ENCODE measurements around the gene MYO9B. TPM values are rescaled to one million over a fixed set of nuclear protein-coding genes. Genes with fewer than 3 reads are reported as not detected.

Gene MYO9B
- total and polyA plus RNA-seq, 12 donors = 19.9 to 55.2 (median 27.9) TPM

DNA sequence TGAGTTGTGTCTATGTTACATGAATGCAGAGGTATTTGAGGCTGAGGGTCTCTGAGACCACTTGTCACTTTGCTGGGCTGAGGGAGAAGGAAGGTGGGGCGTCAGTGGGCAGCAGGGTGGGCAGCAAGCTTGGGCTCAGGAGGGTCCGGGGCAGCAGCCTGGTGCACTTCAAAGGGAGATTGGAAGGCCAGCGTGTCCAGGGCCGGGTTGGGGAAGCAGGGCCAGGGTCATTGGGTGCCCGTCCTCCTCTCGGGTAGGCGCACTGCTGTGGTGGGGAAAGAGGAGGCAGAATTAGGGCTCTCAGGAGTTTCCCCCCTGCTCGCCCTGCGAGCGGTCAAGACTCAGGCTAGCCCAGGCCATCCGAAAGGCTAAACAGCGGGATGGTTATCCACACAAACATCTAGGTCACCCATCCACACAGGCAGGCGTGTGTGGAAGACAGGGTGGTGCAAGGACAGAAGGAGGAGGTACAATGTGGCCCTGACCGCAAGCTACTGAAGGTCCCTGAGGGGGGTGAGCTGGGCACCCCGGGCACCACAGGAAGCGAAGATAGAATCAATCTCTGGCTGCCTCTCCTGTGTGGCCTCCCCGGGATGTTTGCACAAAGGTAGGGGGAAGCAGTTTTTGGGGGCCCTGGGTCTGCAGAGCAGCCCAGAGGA, 37.7 kb downstream of the MYO9B start:
- DNase-seq (no peak), ATAC-seq (peak in 1 of 8 donors; percentile 37)
- Histone ChIP-seq H3K36me3 (peaks cover 0 to 40% (median 0%) of the 10 kb centered on the region in 9 donors), H3K27me3 (no peaks in the 10 kb centered on the region), H3K4me1 (peaks cover 0 to 86% (median 25%) of the 10 kb centered on the region in 9 donors), H3K9me3 (no peaks in the 10 kb centered on the region), H3K27ac (peak overlapping the region in 3 of 10 donors; percentile 31 to 83 (median 39)), H3K4me3 (peak overlapping the region in 1 of 10 donors; percentile 14)
- TF ChIP-seq, protein P1, sequence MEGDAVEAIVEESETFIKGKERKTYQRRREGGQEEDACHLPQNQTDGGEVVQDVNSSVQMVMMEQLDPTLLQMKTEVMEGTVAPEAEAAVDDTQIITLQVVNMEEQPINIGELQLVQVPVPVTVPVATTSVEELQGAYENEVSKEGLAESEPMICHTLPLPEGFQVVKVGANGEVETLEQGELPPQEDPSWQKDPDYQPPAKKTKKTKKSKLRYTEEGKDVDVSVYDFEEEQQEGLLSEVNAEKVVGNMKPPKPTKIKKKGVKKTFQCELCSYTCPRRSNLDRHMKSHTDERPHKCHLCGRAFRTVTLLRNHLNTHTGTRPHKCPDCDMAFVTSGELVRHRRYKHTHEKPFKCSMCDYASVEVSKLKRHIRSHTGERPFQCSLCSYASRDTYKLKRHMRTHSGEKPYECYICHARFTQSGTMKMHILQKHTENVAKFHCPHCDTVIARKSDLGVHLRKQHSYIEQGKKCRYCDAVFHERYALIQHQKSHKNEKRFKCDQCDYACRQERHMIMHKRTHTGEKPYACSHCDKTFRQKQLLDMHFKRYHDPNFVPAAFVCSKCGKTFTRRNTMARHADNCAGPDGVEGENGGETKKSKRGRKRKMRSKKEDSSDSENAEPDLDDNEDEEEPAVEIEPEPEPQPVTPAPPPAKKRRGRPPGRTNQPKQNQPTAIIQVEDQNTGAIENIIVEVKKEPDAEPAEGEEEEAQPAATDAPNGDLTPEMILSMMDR (IDR thresholded peaks at IDR 0.05) = no peak
- intact Hi-C loops (cut with DNase I) = no loop called here
- WGBS, 2 donors = 89% methylated on average over 17 of the region's 17 CpGs

DNA sequence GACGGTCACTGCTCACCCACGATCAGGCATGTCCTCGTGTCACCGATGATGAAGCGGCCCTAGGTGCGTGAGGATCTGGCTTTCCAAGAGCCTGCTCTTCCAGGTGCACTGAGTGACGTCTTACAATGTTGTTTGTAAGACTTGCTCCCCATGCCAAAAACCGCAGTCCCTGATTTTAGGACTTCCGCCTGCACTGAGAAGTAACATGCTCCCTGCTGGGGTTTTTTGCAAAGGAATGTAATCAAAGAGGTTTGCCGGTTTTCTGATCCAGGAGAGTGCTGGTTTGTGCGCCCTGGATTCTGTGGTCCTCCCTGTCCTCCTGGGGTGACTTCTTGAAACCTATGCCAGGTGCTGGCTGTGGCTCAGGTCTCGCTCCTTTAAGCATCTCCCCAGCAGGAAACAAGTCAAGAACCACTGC, 38.8 kb downstream of the MYO9B start:
- no peaks in the 10 kb centered on the region for H3K9me3 ChIP-seq
- no peak overlapping the region for H3K4me3 ChIP-seq
- peaks cover 0 to 45% (median 0%) of the 10 kb centered on the region in 9 donors for H3K36me3 ChIP-seq
- peak overlapping the region in 1 of 10 donors; percentile 83 for H3K27ac ChIP-seq
- ATAC-seq (no peak), DNase-seq (no peak)
- WGBS, 2 donors = 84% methylated on average over 12 of the region's 12 CpGs
- H3K27me3 ChIP-seq = no peaks in the 10 kb centered on the region
- intact Hi-C loops (cut with DNase I) = no loop called here
- TF ChIP-seq, protein P1 (IDR thresholded peaks at IDR 0.05) = no peak
- H3K4me1 ChIP-seq = peaks cover 0 to 74% (median 14%) of the 10 kb centered on the region in 9 donors

DNA sequence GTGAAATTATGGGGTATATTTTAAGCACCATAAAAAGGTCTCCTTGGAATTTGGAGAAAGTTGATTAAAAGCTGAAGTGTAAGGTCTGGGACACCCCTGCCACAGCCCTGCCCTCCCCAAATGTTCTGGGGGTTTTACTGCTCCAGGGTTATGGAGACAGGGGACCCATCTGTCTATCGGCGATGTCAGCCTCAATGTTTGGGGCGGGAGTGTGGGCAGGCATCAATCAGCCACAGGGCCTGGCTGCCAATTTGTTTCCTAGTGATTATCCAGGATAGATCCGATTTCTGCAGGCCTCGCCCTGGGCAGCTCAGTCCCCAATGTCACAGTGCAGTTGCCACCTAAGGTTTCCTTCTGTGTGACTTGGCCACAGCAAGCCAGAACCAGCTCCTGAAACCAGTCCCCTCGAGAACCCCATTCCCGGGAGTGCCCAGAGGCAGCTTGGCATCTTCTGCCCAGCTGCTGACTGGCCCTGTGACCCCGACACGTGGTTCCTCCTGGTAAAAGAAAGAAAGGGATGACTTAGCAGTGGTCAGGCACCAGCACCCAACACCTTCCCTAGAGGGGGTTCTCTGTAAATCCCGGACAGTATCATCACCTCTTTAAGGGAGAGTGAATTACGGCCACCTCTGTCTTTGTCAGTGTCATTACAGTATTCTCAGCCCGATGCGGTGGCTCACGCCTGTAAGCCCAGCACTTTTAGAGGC, 41.6 kb downstream of the MYO9B start:
- H3K27ac ChIP-seq = peak overlapping the region in 1 of 10 donors; percentile 47
- no peaks in the 10 kb centered on the region for H3K27me3 ChIP-seq
- no peak for DNase-seq
- no peak overlapping the region for H3K4me3 ChIP-seq
- ATAC-seq = peak in 1 of 8 donors; percentile 10
- TF ChIP-seq, protein P1 (IDR thresholded peaks at IDR 0.05) = no peak
- intact Hi-C loops (cut with DNase I) = no loop called here
- H3K36me3 ChIP-seq = peaks cover 0 to 45% (median 0%) of the 10 kb centered on the region in 9 donors
- H3K9me3 ChIP-seq = no peaks in the 10 kb centered on the region
- H3K4me1 ChIP-seq = peaks cover 0 to 56% (median 10%) of the 10 kb centered on the region in 9 donors
- 87 to 90% methylated on average over 14 of the region's 14 CpGs for WGBS, 2 donors

DNA sequence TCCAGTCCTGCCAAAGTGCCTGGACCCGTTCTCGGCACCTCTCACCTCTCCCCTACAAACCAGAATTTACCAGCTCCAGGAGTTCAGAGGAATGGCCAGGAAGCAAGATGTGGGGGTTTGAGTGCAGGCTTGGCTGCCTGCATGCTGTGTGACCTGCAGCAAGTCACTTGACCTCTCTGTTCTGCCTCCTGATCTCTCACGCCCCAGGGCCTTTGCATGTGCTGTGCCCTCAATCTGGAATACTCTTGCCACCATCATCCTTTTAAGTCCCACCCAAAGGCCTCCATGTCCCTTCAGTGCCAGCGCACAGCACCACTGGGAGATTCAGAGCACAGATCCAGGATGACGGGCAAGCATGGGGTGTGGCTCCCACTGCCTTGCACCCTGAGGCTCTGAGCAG, 43.4 kb downstream of the MYO9B start:
- peaks cover 0 to 46% (median 0%) of the 10 kb centered on the region in 9 donors for H3K4me1 ChIP-seq
- ATAC-seq (no peak), DNase-seq (no peak)
- H3K4me3 ChIP-seq = no peak overlapping the region
- TF ChIP-seq, protein P1 (IDR thresholded peaks at IDR 0.05) = no peak
- H3K36me3 ChIP-seq = peaks cover 0 to 44% (median 0%) of the 10 kb centered on the region in 9 donors
- peaks cover 0 to 5% (median 0%) of the 10 kb centered on the region in 11 donors for H3K9me3 ChIP-seq
- no peak overlapping the region for H3K27ac ChIP-seq
- intact Hi-C loops (cut with DNase I) = no loop called here
- H3K27me3 ChIP-seq = no peaks in the 10 kb centered on the region
- WGBS, 2 donors = 94 to 95% methylated on average over 5 of the region's 5 CpGs
